Measurements from ENCODE around the gene MAGEB17.

MAGEB17 gene

GRCh38 chrX:16140983-16141382 lies 26.3 kb upstream of the MAGEB17 start:
- Histone ChIP-seq H3K4me3 (ENCODE audit: low read depth, low read length) (no peak overlapping the region), H2AK5ac (ENCODE audit: low read length) (no peak overlapping the region), H3K79me2 (ENCODE audit: control insufficient read depth, insufficient read depth, low read length, poor library complexity) (no peaks in the 10 kb centered on the region), H3K27ac (ENCODE audit: low read depth, low read length) (no peak overlapping the region), H4K91ac (ENCODE audit: low read depth, low read length) (no peak overlapping the region), H4K8ac (ENCODE audit: low read depth, low read length) (no peak overlapping the region), H3K14ac (ENCODE audit: low read length) (no peak overlapping the region), H2BK120ac (ENCODE audit: insufficient read depth, low read length, poor library complexity) (no peak overlapping the region), H3K23ac (ENCODE audit: low read length) (no peak overlapping the region), H3K9ac (ENCODE audit: low read length) (no peak overlapping the region), H3K4me1 (ENCODE audit: control insufficient read depth in 1 of 2, insufficient read depth in 2 of 2, low read length in 2 of 2) (no peaks in the 10 kb centered on the region), H2AFZ (ENCODE audit: insufficient read depth, low read length, poor library complexity) (no peak overlapping the region), H3K9me3 (ENCODE audit: insufficient read depth, low read depth, low read length) (no peaks in the 10 kb centered on the region), H3K18ac (ENCODE audit: low read length) (no peak overlapping the region), H3K4me2 (ENCODE audit: low read length) (no peak overlapping the region), H3K36me3 (ENCODE audit: control insufficient read depth in 1 of 2, insufficient read depth in 2 of 2, low read length in 2 of 2) (no peaks in the 10 kb centered on the region), H4K12ac (ENCODE audit: low read depth, low read length) (no peak overlapping the region), H3K4ac (ENCODE audit: low read depth, low read length) (no peak overlapping the region), H3K27me3 (ENCODE audit: insufficient read depth, low read length) (no peaks in the 10 kb centered on the region), H3K79me1 (ENCODE audit: low read length) (no peaks in the 10 kb centered on the region), H2BK5ac (ENCODE audit: low read depth, low read length, poor library complexity) (no peak overlapping the region), H2BK12ac (ENCODE audit: low read length) (no peak overlapping the region)
- no peak for DNase-seq

DNA sequence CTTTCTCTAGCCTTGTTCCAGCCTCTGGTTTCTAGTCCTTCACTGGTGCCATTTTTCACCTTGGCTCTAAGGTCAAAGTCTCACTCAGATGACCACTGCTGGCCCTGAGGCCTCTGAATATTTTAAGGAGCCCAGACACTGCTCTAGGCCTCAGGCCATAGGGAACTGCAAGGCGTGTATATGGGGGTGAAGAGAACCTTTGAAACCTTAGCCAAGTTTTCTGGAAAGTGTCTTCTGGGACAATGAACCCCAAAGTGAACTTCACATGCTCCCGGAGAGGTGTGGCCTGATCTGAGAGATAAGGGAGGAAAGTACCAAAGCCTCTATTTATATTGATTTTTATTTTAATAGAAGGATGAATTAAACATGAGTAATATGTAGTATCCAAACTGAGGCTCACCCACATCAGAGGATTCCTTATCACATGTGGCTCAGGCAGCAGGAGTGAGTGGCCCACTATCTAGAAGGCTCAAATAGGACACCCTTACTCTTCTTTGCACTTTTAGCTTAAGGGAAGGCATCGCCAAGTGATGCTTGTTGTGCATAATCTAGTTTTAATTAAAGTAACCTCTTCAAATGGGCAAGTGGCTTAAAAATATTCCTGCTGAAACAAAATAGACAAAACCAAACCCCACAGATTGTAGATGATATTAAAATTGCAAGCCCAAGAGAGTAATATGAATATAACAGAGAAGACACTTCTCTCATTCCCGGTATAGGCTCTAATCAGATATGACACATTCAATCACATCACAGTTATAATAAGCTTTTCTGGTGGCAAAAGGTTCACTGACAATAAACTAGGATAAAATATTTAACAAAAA lies 25.6 kb upstream of the MAGEB17 start:
- Histone ChIP-seq H3K14ac (ENCODE audit: low read length) (no peak overlapping the region), H4K91ac (ENCODE audit: low read depth, low read length) (no peak overlapping the region), H4K12ac (ENCODE audit: low read depth, low read length) (no peak overlapping the region), H2BK5ac (ENCODE audit: low read depth, low read length, poor library complexity) (no peak overlapping the region), H3K27me3 (ENCODE audit: insufficient read depth, low read length) (no peaks in the 10 kb centered on the region), H3K18ac (ENCODE audit: low read length) (no peak overlapping the region), H3K4me2 (ENCODE audit: low read length) (no peak overlapping the region), H4K8ac (ENCODE audit: low read depth, low read length) (no peak overlapping the region), H2AFZ (ENCODE audit: insufficient read depth, low read length, poor library complexity) (no peak overlapping the region), H3K36me3 (ENCODE audit: control insufficient read depth in 1 of 2, insufficient read depth in 2 of 2, low read length in 2 of 2) (no peaks in the 10 kb centered on the region), H3K9ac (ENCODE audit: low read length) (no peak overlapping the region), H3K4me3 (ENCODE audit: low read depth, low read length) (no peak overlapping the region), H3K27ac (ENCODE audit: low read depth, low read length) (no peak overlapping the region), H2BK12ac (ENCODE audit: low read length) (no peak overlapping the region), H3K4me1 (ENCODE audit: control insufficient read depth in 1 of 2, insufficient read depth in 2 of 2, low read length in 2 of 2) (no peaks in the 10 kb centered on the region), H3K23ac (ENCODE audit: low read length) (no peak overlapping the region), H3K79me2 (ENCODE audit: control insufficient read depth, insufficient read depth, low read length, poor library complexity) (no peaks in the 10 kb centered on the region), H3K9me3 (ENCODE audit: insufficient read depth, low read depth, low read length) (no peaks in the 10 kb centered on the region), H3K4ac (ENCODE audit: low read depth, low read length) (no peak overlapping the region), H2AK5ac (ENCODE audit: low read length) (no peak overlapping the region), H3K79me1 (ENCODE audit: low read length) (no peaks in the 10 kb centered on the region), H2BK120ac (ENCODE audit: insufficient read depth, low read length, poor library complexity) (peak overlapping the region; percentile 43)
- WGBS (ENCODE audit: extremely low coverage, insufficient coverage, insufficient read length), result no CpG with 5 or more reads among the region's 4 CpGs
- DNase-seq, result no peak

GRCh38 chrX:16142246-16142558 lies 25.1 kb upstream of the MAGEB17 start:
- H4K12ac ChIP-seq (ENCODE audit: low read depth, low read length), result no peak overlapping the region
- no peaks in the 10 kb centered on the region for H3K79me1 ChIP-seq (ENCODE audit: low read length)
- no peak overlapping the region for H2BK120ac ChIP-seq (ENCODE audit: insufficient read depth, low read length, poor library complexity)
- no peaks in the 10 kb centered on the region for H3K79me2 ChIP-seq (ENCODE audit: control insufficient read depth, insufficient read depth, low read length, poor library complexity)
- no peak overlapping the region for H3K27ac ChIP-seq (ENCODE audit: low read depth, low read length)
- H2AK5ac ChIP-seq (ENCODE audit: low read length), result no peak overlapping the region
- H3K18ac ChIP-seq (ENCODE audit: low read length), result no peak overlapping the region
- H3K27me3 ChIP-seq (ENCODE audit: insufficient read depth, low read length), result no peaks in the 10 kb centered on the region
- H2BK5ac ChIP-seq (ENCODE audit: low read depth, low read length, poor library complexity), result no peak overlapping the region
- no peak overlapping the region for H3K9ac ChIP-seq (ENCODE audit: low read length)
- no peak overlapping the region for H4K8ac ChIP-seq (ENCODE audit: low read depth, low read length)
- H3K4me1 ChIP-seq (ENCODE audit: control insufficient read depth in 1 of 2, insufficient read depth in 2 of 2, low read length in 2 of 2), result no peaks in the 10 kb centered on the region
- no peak overlapping the region for H2AFZ ChIP-seq (ENCODE audit: insufficient read depth, low read length, poor library complexity)
- no peak for DNase-seq
- no peak overlapping the region for H3K4me3 ChIP-seq (ENCODE audit: low read depth, low read length)
- H4K91ac ChIP-seq (ENCODE audit: low read depth, low read length), result no peak overlapping the region
- no peak overlapping the region for H3K4ac ChIP-seq (ENCODE audit: low read depth, low read length)
- no peak overlapping the region for H3K23ac ChIP-seq (ENCODE audit: low read length)
- no peak overlapping the region for H3K14ac ChIP-seq (ENCODE audit: low read length)
- no peaks in the 10 kb centered on the region for H3K36me3 ChIP-seq (ENCODE audit: control insufficient read depth in 1 of 2, insufficient read depth in 2 of 2, low read length in 2 of 2)
- no peak overlapping the region for H3K4me2 ChIP-seq (ENCODE audit: low read length)
- H3K9me3 ChIP-seq (ENCODE audit: insufficient read depth, low read depth, low read length), result no peaks in the 10 kb centered on the region
- no peak overlapping the region for H2BK12ac ChIP-seq (ENCODE audit: low read length)

DNA sequence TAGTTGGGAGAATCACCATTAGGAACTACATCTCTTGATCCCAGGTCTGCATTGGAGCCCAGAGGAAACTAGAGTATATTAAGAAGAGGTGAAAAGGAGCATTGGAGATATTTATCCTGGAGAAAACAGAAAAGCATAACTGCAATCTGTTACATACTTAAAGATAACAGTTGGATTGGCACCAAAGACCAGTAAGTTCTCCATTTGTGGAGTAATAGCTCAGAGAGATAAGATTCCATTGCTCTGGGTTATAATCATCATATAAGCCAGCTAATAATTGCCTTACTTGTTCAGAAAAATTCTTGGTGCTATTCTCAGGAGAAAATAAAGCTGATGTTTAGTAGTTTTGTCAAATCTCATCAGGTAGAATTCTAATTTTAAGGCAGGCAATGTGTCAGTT lies 23.3 kb upstream of the MAGEB17 start:
- H3K79me2 ChIP-seq (ENCODE audit: control insufficient read depth, insufficient read depth, low read length, poor library complexity), result no peaks in the 10 kb centered on the region
- no peak overlapping the region for H4K12ac ChIP-seq (ENCODE audit: low read depth, low read length)
- no peak overlapping the region for H4K91ac ChIP-seq (ENCODE audit: low read depth, low read length)
- no peak overlapping the region for H4K8ac ChIP-seq (ENCODE audit: low read depth, low read length)
- H3K4me3 ChIP-seq (ENCODE audit: low read depth, low read length), result no peak overlapping the region
- no peak overlapping the region for H3K18ac ChIP-seq (ENCODE audit: low read length)
- no peaks in the 10 kb centered on the region for H3K9me3 ChIP-seq (ENCODE audit: insufficient read depth, low read depth, low read length)
- no peak overlapping the region for H2BK120ac ChIP-seq (ENCODE audit: insufficient read depth, low read length, poor library complexity)
- H3K27me3 ChIP-seq (ENCODE audit: insufficient read depth, low read length), result no peaks in the 10 kb centered on the region
- H2AFZ ChIP-seq (ENCODE audit: insufficient read depth, low read length, poor library complexity), result no peak overlapping the region
- H3K4ac ChIP-seq (ENCODE audit: low read depth, low read length), result no peak overlapping the region
- H2BK12ac ChIP-seq (ENCODE audit: low read length), result no peak overlapping the region
- H3K9ac ChIP-seq (ENCODE audit: low read length), result no peak overlapping the region
- no peak overlapping the region for H2AK5ac ChIP-seq (ENCODE audit: low read length)
- no peak for DNase-seq
- H3K4me2 ChIP-seq (ENCODE audit: low read length), result no peak overlapping the region
- no peaks in the 10 kb centered on the region for H3K36me3 ChIP-seq (ENCODE audit: control insufficient read depth in 1 of 2, insufficient read depth in 2 of 2, low read length in 2 of 2)
- no peak overlapping the region for H2BK5ac ChIP-seq (ENCODE audit: low read depth, low read length, poor library complexity)
- H3K23ac ChIP-seq (ENCODE audit: low read length), result no peak overlapping the region
- no peak overlapping the region for H3K27ac ChIP-seq (ENCODE audit: low read depth, low read length)
- no peaks in the 10 kb centered on the region for H3K79me1 ChIP-seq (ENCODE audit: low read length)
- no peaks in the 10 kb centered on the region for H3K4me1 ChIP-seq (ENCODE audit: control insufficient read depth in 1 of 2, insufficient read depth in 2 of 2, low read length in 2 of 2)
- H3K14ac ChIP-seq (ENCODE audit: low read length), result no peak overlapping the region
